WERI-Rb-1 (cell line): ENCODE measurements around the gene CAMK2G.

Experiments
- DNase-seq: peaks from one replicate; pipeline ENCODE4 v3.0.0-alpha.2; 2020
- H3K27ac ChIP-seq: fragments of 250-450 bp; sonication (Bioruptor Pico); 2 replicates; pipeline ENCODE4 v1.5.1; 2020; ENCODE audit warnings: mild to moderate bottlenecking, moderate library complexity
- H3K27me3 ChIP-seq: fragments of 250-450 bp; sonication (Bioruptor Pico); 2 replicates; pipeline ENCODE4 v1.5.1; 2021; ENCODE audit warnings: mild to moderate bottlenecking, low read depth, moderate library complexity; ENCODE audit not compliant: insufficient read depth, severe bottlenecking
- H3K36me3 ChIP-seq: fragments of 250-450 bp; sonication (Bioruptor Pico); 2 replicates; pipeline ENCODE4 v1.5.1; 2020; ENCODE audit warnings: mild to moderate bottlenecking, moderate library complexity
- H3K4me3 ChIP-seq: 2 replicates; pipeline ENCODE4 v1.5.1; 2011; ENCODE audit warnings: low read depth, mild to moderate bottlenecking, control low read depth, low read length
- H3K9me3 ChIP-seq: fragments of 250-450 bp; sonication (Bioruptor Pico); 2 replicates; pipeline ENCODE4 v1.5.1; 2021; ENCODE audit warnings: mild to moderate bottlenecking, moderate library complexity; ENCODE audit not compliant: severe bottlenecking
- CTCF ChIP-seq: IDR thresholded peaks from 2 replicates; pipeline ENCODE4 v1.5.1; 2011; ENCODE audit warnings: low read depth, mild to moderate bottlenecking, control low read depth, inconsistent platforms, low read length

The CAMK2G gene

GRCh38 chr10:73842349-73842748, 32.0 kb downstream of the CAMK2G start:
- H3K36me3 ChIP-seq: peaks cover 63% of the 10 kb centered on the region
- no peaks in the 10 kb centered on the region for H3K9me3 ChIP-seq
- no peak for DNase-seq
- H3K27ac ChIP-seq: no peak overlapping the region
- H3K4me3 ChIP-seq: no peak overlapping the region
- no peak for TF ChIP-seq CTCF
- H3K27me3 ChIP-seq: no peaks in the 10 kb centered on the region

- no peak for DNase-seq
- Histone ChIP-seq H3K9me3 (no peaks in the 10 kb centered on the region), H3K27ac (no peak overlapping the region), H3K27me3 (no peaks in the 10 kb centered on the region), H3K36me3 (peaks cover 63% of the 10 kb centered on the region), H3K4me3 (no peak overlapping the region)
- TF ChIP-seq CTCF: no peak
These were observed 32.6 kb downstream of the CAMK2G start for GRCh38 chr10:73841526-73842285.

- no peak for TF ChIP-seq CTCF
- Histone ChIP-seq H3K9me3 (no peaks in the 10 kb centered on the region), H3K36me3 (peaks cover 63% of the 10 kb centered on the region), H3K4me3 (no peak overlapping the region), H3K27ac (no peak overlapping the region), H3K27me3 (no peaks in the 10 kb centered on the region)
- no peak for DNase-seq
These were observed 33.3 kb downstream of the CAMK2G start for GRCh38 chr10:73841061-73841421.

- Histone ChIP-seq H3K27me3 (no peaks in the 10 kb centered on the region), H3K4me3 (no peak overlapping the region), H3K36me3 (peaks cover 63% of the 10 kb centered on the region), H3K27ac (no peak overlapping the region), H3K9me3 (no peaks in the 10 kb centered on the region)
- no peak for DNase-seq
- TF ChIP-seq CTCF: no peak
These were observed 33.8 kb downstream of the CAMK2G start for GRCh38 chr10:73840403-73841060.

- no peak for DNase-seq
- Histone ChIP-seq H3K4me3 (no peak overlapping the region), H3K9me3 (no peaks in the 10 kb centered on the region), H3K27me3 (no peaks in the 10 kb centered on the region), H3K36me3 (peaks cover 63% of the 10 kb centered on the region), H3K27ac (no peak overlapping the region)
- TF ChIP-seq CTCF: no peak
These were observed 34.3 kb downstream of the CAMK2G start for GRCh38 chr10:73840056-73840402.
